ENCODE data around the gene DPT. TPM values are rescaled to one million over a fixed set of nuclear protein-coding genes. Genes with fewer than 3 reads are reported as not detected.

Gene DPT
- total RNA-seq, 6 donors from 2014 or later = 11.5 to 22.4 (median 12.3) TPM; not detected in 1

- DNase-seq (peak in 1 of 2 donors; percentile 29), ATAC-seq (ENCODE audit: low FRiP score in 2 of 2) (peak; percentile 23 to 87)
- TF ChIP-seq CTCF (IDR thresholded peaks at IDR 0.05) = no peak
- TF ChIP-seq POLR2AphosphoS5 (IDR thresholded peaks at IDR 0.05) = no peak
- TF ChIP-seq POLR2A (IDR thresholded peaks at IDR 0.05) = no peak
- no peak for TF ChIP-seq EP300 (IDR thresholded peaks at IDR 0.05)
- H3K27me3 ChIP-seq = no peaks in the 10 kb centered on the region
- no peak overlapping the region for H3K27ac ChIP-seq
- H3K4me3 ChIP-seq = no peak overlapping the region
- H3K36me3 ChIP-seq = no peaks in the 10 kb centered on the region
- H3K9me3 ChIP-seq = no peaks in the 10 kb centered on the region
- no peaks in the 10 kb centered on the region for H3K4me1 ChIP-seq
- 66 to 78% methylated on average over 8 of the region's 8 CpGs for WGBS, 2 donors
Observed at GRCh38 chr1:168689726-168690602, 39.0 kb downstream of the DPT start.

GRCh38 chr1:168689327-168689657 lies 39.7 kb downstream of the DPT start:
- Histone ChIP-seq H3K27ac (no peak overlapping the region), H3K9me3 (no peaks in the 10 kb centered on the region), H3K4me3 (no peak overlapping the region), H3K36me3 (no peaks in the 10 kb centered on the region), H3K4me1 (no peaks in the 10 kb centered on the region), H3K27me3 (no peaks in the 10 kb centered on the region)
- 96 to 100% methylated on average over 2 of the region's 2 CpGs for WGBS, 2 donors
- ATAC-seq (ENCODE audit: low FRiP score in 2 of 2) (no peak), DNase-seq (no peak)
- TF ChIP-seq EP300 (IDR thresholded peaks at IDR 0.05) (no peak), POLR2AphosphoS5 (IDR thresholded peaks at IDR 0.05) (no peak), POLR2A (IDR thresholded peaks at IDR 0.05) (no peak), CTCF (IDR thresholded peaks at IDR 0.05) (no peak)

GRCh38 chr1:168688644-168689326 lies 40.2 kb downstream of the DPT start:
- Histone ChIP-seq H3K4me1 (no peaks in the 10 kb centered on the region), H3K27me3 (no peaks in the 10 kb centered on the region), H3K9me3 (no peaks in the 10 kb centered on the region), H3K36me3 (no peaks in the 10 kb centered on the region), H3K4me3 (no peak overlapping the region), H3K27ac (no peak overlapping the region)
- WGBS, 2 donors = 59 to 74% methylated on average over 5 of the region's 5 CpGs
- ATAC-seq (ENCODE audit: low FRiP score in 2 of 2) (no peak), DNase-seq (no peak)
- TF ChIP-seq POLR2AphosphoS5 (IDR thresholded peaks at IDR 0.05) (no peak), EP300 (IDR thresholded peaks at IDR 0.05) (no peak), CTCF (IDR thresholded peaks at IDR 0.05) (no peak), POLR2A (IDR thresholded peaks at IDR 0.05) (no peak)

- DNase-seq = no peak
- H3K36me3 ChIP-seq = no peaks in the 10 kb centered on the region
- no peak overlapping the region for H3K27ac ChIP-seq
- H3K4me1 ChIP-seq = no peaks in the 10 kb centered on the region
- H3K9me3 ChIP-seq = no peaks in the 10 kb centered on the region
- no peak overlapping the region for H3K4me3 ChIP-seq
- H3K27me3 ChIP-seq = no peaks in the 10 kb centered on the region
- TF ChIP-seq POLR2A (IDR thresholded peaks at IDR 0.05) = no peak
- TF ChIP-seq CTCF (IDR thresholded peaks at IDR 0.05) = no peak
- TF ChIP-seq EP300 (IDR thresholded peaks at IDR 0.05) = no peak
- no peak for TF ChIP-seq POLR2AphosphoS5 (IDR thresholded peaks at IDR 0.05)
- ATAC-seq (ENCODE audit: low FRiP score in 2 of 2) = no peak
- 94 to 95% methylated on average over 4 of the region's 4 CpGs for WGBS, 2 donors
Observed at GRCh38 chr1:168687816-168688215, 41.2 kb downstream of the DPT start.

Measured in upper lobe of left lung (tissue), 6 donors.